ENCODE results near the gene RHOG.

Gene RHOG

DNA sequence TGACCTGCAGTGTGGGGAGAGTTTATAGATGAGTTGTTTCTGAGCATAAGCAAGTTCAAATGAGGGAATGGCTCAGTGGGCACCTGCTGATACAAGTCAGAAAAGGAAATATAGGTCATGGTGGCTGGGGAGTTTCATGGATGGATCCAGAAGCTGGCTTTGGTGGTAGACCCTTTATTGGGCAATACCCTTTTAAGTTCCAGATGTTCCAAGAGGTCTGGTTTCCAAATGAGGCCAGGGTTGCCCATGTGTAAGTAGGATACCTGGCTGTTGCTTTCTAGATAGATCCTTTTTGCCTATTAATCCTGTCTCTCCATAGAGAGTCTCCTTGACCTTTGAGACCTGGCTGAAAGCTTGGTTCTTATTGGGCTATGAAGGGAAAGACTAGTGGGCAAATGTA is 16.9 kb upstream of the RHOG start:
- no peak for DNase-seq

DNA sequence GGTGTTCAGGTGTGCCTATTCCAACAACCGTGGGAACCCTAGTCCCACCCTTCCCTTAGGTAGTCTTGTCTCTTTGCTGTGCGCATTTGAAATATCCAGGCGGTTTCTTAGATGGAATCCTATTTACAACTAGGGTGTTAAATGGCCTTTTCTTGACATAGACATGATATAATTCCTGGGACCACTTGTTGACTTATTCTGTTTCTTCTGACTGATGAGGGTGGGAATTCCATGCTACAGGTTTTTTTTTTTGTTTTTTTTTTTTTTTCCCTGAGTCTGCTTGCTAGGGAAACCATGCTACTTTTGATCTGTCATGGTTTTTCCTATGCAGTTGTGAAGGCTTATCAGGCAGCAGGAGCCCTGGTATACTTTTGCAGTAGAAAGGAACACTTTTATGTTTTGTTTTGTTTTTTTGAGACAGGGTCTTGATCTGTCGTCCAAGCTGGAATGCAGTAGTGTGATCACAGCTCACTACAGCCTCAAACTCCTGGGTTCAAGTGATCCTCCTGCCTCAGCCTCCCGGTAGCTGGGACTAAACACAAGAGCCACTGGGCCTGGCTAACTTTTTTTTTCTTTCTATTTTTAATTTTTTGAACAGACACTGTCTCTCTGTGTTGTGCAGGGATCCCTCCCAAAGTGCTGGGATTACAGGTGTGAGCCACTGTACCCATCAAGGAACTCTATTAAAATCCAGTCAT is 16.2 kb upstream of the RHOG start:
- no peak for DNase-seq

DNA sequence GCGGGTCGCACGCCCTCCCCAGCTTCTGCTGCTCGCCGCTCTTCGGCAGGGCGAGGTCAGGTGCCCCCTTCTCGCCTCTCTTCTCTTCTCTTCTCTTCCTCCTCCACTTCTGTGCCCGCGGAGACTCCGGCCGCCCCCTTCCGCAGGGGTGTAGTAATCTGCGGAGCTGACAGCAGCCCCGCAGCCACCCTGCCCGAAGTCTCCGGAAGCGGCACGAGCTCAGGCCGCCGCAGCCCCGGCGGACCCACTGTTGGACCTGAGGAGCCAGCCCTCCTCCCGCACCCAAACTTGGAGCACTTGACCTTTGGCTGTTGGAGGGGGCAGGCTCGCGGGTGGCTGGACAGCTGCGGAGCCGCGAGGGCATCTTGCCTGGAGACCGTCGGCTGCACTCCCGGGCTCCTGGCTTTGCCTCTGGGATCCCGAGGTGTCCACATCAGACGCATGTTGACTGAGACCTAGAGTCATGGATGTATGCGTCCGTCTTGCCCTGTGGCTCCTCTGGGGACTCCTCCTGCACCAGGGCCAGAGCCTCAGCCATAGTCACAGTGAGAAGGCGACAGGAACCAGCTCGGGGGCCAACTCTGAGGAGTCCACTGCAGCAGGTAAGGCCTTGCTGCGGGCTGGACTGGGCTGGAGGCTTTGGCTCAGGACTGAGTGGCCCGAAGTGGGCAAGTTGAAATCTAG is 15.2 kb upstream of the RHOG start:
- DNase-seq = peak; percentile 54

DNA sequence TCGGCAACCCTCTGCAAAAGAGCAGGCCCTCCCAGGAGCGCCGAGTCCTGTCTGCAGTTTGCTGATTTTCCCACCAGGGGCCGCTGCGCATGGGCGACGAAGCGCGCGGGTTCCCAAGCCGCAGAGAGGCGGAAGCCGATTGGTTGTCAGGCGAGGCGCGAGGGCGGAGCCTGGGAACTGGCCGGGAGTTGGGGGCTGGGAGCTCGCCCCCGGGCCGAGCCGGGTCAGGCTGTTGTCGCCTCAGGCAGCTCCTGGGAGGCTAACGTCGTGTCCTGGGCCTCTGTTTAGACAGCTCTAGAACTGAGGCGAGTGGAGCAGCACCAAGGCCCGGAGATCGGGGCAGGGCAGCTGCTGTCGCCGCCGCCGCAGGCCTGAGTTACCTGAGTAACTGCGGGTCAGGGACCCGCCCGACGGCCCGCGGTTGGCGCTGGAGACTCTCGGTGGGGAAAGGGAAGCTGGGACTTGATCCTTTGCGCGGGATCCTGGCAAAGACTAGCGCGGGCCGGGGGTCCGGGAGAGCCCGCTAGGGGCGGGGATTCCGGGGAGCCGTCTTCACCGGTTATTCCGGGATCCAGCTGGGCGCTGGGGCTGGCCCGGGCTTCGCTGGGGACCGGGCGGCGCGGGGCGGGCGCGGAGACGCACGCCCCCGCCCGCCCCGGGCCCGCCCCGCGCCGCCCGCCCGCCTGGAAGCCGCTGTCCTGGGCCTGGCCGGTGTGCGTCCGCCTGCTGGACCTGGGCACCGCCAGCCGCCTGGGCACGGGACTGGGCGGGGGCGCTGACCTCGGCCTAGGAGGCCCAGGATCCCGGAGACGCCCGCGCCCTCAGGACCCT is 14.4 kb upstream of the RHOG start, which contains the start of gene STIM1:
Gene STIM1 (plus strand): TSS at position 688 of the 831 bp plus-strand sequence. CDS start 607 bp downstream, outside the sequence.
- DNase-seq = peak; percentile 99

DNA sequence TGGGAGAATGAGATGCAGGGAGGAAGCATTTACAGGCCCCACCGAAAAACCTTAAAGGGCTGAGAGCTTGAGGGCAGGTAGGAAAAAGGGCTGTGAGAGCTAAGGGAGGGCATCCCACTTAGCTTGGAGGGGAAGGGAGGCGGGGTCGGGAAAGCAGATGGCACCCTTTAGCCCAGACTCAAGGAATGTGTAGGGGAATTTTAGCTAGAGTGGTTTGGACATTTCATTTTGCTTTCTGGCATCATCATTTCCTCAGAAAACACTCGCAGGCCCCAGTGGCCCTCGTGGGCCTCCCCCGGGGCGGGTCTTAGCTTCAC is 13.9 kb upstream of the RHOG start:
- no peak for DNase-seq

DNA sequence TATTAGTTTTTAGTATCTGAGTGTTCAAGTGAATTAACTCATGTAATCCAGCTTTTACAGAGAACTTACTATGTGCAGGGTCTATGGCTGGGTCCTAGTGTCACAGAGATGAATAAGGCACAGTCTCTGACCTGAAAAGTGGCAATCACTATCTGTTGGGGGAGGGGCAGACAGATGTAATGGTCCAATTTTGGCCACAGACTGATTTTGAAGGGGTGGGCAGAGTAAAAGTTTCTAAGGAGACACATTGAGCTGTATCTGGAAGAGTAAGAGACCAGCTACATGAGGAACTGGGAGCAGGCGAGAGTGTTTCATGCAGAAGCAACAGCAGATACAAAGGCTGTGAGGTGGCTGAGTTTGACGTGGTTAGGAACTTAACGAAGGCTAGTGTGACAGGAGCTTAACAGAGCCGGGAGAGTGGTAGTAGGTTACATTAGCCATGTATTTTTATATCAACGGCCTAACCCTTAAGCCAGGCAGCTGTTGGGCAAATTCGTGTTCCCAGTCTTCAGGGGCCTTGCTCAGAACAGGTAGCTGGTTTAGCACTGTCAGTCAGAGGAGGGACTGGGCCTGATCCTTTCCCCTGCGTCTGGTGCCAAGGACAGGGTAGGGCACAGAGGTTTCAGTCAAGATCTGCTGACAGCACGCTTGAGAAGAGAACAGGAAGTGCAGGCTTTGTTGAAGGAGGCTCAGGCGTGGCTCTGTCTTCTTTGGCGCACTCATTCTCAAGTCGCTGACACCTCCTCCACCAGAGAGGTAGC is 13.3 kb upstream of the RHOG start:
- peak; percentile 66 for DNase-seq

DNA sequence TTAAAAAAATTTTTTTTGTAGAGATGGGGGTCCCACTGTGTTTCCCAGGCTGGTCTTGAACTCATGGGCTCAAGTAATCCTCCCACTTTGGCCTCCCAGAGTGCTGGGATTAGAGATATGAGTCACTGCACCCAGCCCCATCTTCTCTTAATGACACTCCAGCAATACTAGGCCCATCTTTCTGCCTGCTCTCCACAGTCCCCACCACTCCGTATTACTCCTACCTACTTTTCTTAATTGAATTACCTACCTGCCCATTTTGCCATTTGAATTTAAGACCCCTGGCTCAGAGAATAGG is 12.7 kb upstream of the RHOG start:
- no peak for DNase-seq

DNA sequence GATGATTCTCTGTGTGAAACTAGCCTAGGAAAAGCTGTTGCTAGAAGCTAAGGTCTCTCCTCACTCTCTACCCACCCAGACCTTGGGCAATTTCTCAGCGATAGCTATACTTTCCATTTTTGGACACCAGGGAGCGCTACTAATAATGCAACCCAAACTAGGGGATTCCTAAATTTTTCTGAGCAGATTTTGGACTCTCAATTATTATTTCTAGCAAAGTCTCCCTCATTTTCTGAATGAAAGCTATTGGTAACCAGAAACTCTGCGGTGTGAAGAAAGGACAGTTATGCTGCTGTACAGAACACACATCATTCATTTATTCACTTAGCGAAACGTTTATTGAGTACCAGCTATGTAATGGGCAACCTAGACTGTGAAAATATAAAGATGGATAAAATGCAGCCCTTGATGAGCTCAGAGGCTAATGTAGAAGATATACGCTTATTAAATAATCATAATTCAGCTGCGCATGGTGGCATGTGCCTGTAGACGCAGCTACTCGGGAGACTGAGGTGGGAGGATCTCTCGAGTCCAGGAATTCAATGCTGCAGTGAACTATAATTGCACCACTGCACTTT is 8.6 kb upstream of the RHOG start:
- peak; percentile 47 for DNase-seq

DNA sequence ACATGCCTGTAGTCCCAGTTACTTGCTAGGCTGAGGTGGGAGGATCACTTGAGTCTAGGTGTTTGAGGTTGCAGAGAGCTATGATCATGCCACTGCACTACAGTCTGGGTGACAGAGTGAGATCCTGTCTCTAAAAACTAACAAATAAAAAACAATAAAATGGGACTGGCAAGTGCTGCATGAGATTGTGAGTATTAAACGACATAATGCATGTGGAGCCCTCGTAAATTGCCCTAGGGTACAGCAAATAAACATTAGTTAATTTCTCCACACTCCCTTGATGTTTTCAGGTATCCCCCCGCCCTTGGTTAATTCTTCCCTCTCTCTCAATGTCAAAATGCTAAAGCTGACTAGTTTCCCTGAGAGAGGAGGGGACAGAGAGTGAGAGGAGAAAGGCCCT is 4.9 kb upstream of the RHOG start:
- DNase-seq = no peak

DNA sequence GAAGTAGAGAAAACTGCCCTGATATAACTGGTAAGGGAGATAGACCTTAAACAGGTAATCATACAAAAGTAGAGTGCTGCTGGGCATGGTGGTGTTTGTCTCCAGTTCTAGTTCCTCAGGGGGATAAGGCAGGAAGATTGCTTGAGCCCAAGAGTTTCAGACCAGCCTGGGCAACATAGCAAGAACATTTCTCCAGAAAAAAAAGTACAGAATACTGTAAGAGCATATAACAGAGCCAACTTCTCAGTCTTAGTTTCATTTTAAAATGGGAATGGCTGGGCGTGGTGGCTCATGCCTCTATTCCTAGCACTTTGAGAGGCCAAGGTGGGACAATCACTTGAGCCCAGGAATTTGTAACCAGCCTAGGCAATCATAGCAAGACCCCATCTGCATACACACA is 4.5 kb upstream of the RHOG start:
- DNase-seq = no peak

DNA sequence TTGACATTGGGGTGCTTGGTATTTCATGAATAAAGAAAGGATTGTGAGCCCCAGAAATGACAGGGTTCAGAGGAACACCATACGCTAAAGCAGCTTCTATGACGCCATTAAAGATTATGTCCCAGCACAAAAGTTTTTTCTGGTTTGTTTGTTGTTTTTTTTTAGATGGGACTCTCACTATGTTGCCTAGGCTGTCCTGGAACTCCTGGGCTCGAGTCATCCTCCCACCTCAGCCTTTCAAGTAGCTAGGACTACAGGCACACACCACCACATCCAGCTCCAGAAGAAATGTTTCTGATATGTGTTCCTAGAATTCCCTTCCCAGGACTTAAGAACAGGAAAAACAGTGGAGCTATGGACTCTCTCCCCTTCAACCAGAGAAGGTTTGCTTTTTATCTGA is 2.6 kb upstream of the RHOG start:
- no peak for DNase-seq

DNA sequence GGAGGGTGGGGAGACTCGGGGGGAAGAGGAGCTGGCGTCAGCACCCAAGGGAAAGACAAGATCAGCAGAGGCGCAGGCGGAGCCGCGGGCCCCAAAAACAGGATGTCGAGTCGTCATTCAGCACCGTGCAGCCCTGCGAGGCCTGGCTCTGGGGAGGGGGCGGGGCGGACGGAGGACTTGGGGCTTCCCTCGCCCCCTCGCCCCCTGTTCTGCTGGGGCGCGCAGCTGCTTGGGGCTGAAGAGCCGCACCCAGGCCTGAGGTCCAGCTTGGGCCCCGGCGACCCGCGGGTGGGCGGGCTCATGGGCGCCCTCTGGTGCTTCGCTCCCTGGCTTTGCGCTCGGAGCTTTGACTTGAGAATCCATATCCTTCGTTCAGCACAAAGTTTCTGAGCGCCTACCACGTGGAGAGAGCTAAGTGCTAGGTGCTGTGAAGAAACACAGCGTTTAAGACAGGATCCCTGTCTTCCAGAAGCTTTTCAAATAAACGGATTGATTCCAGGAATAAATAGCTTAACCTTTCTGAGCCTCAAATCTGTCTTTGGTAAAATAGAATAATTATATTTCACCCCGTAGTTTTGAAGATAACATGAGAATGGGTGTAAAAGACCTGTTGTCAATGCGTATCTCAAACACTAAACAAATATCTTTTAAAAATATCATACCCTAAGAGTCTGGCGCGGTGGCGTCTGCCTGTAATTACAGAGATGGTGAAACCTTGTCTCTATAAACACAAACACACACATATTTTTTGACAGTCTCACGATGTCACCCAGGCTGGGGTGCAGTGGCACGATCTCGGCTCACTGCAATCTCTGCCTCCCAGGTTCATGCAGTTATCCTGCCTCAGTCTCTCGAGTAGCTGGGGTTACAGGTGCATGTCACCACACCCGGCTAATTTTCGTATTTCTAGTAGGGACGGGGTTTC is 929 bp upstream of the RHOG start:
- peak; percentile 96 for DNase-seq

DNA sequence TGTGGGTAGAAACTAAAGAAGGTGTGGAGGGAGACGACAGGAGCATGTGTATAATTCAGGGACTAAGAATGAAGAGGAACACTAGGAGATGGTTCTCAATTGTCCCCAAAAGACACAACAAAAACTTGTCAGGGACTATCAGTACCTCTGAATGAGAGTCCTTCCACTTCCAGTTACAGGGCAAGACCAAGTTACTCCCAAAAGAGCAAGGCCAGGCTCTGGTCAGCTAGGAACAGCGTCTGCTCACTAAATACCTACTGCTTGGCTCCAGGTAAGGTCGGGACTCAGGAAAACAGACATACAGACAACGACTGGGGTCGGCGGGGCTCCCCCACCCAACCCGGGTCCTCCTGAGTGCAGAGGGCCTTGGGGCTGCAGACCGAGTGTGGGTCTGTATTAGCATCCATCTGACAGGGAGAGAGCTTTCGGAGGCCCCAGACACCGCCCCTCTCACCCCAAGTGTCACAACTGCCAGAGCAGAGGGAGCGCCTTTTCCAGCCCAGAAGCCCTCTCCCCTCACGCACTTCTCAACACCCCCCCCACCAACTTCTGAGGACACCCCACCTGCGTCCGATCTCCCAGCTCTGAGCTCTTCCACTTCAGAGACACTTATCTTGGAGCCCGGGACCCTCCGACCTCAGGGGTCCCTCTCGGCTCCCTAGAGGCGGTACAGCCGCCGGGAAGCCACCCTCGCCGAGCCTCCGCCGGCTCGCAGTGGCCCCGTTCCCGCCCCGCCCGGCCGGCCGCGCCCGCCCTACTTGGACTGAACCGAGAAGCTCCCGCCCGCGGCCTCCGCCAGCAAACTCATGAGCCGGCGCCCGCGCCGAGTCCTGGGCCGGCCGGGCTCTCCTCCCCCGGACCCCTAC is 522 bp downstream of the RHOG start:
- peak; percentile 55 for DNase-seq

DNA sequence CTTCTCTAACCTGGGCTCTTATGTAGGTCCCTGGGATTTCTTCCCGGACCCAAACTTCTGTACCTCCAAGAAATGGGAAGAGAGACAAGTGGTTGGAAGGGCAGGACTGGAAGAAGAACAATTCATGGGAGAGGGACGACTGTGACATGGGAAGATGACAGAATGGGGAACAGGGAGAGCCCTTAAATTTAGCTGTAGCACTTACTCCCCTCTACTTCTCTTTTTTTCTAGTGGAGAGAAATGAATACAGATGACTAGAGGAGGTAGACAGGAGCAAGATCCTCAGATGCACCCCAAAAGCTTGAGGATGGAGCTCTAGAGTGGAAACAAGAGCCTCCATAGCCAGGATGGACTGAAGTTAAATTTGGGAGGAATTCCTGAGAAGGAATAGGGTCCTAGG is 2.3 kb downstream of the RHOG start:
- DNase-seq = no peak

DNA sequence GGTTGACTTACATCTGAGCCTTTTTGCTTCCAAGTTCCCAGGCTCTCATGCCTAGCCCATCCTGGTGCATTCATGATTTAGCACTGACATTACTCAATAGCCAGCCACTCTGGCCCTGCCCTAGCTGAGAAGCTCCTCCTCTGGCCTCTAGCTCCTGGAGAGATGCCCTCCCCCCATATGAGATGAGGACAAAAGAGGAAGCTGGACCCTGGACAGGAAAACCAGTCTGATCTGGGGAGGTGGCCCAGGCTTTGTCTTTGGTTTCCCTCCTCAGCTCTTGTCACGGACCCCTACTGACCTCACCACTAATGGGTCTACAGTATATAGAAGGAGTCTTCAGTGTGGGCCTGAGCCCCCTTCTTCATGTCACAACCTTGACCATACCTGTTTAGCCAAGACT is 3.0 kb downstream of the RHOG start:
- DNase-seq = no peak

DNA sequence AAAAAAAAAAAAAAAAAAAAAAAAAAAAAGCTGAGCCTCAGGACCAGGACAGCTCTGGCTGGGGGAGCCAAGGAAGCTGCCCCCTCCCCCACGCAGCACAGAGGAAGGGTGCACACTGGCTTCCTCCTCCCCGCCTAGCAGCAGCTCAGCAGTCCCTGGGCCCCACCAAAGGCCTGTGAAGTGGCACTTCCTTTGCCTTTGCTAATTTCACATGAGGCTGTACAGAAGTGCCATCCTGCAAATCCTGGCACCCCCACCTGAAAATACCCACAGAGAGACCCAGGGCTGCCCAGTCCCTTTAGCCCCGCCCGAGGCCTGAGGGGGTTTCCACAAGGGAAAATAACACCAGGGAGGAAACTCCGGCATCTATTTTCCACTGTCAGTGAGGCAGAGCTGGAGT is 3.9 kb downstream of the RHOG start:
- DNase-seq = peak; percentile 43

DNA sequence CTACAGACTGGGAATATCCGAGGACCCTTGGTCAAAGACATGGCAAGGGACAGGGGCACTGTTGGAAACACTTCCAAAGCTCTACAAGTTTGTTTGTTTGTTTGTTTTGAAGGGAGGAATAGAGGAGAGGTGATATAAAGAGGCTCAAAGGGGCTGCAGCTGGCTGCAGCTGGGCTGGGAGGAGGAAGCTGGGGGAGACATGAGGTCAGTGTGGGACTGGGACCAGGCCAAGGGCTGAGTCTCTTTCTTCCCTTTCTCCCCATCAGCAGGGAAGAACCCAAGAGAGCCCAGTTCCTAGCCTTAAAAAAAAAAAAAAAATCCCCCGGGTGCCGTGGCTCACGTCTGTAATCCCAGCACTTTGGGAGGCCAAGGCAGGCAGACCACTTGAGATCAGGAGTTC is 5.0 kb downstream of the RHOG start:
- no peak for DNase-seq

DNA sequence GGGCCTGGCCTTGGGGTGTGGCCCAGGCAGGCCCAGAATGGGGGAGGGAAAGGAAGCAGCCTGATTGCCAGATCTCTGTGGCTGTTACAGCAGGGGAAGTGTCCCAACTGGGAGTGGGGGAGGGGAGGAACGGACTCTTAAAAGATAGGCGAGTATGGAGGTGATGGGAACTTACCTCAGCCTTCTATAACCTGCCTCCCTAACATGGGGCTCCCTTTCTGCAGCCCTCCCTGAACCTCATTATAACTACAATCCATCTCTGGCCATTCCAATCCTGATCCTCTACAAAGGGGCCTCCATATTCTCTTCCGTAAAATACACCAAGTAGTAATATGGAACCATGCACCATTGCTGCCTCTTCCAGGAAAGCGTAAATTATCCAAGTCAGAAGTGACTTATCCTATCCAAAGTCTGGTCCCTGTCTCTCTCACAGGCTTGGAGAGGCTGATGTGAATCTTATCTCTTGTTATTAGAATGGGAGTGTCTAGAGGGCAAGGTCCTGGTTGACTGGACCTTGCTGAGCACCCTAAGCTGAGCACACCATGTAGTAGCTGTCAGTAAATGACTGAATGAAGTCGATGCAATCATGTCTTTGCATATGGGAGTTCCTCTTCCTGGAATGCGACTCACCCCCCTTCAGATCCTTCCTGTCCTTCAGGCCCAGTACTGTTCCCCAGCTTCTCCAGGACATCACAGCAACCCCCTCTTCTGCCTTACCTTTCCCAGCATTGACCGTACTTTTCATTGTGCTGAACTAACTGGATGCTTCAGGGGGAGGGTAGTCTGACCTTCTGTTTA is 5.9 kb downstream of the RHOG start:
- DNase-seq = no peak

DNA sequence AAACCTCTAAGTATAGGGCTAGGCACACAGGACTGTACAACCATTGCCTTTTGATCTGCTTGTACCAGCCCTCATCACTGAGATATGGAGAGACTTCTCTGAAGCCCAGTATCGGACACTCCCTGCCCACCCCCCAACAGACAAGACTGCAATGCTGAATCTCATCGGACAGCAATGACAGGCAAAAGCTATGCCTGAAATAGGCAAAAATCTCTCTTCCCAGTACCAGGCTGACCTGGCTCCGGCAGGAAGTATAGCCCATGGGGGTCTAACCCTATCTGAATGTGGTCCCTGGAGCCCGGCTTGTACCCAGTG is 6.5 kb downstream of the RHOG start:
- no peak for DNase-seq

DNA sequence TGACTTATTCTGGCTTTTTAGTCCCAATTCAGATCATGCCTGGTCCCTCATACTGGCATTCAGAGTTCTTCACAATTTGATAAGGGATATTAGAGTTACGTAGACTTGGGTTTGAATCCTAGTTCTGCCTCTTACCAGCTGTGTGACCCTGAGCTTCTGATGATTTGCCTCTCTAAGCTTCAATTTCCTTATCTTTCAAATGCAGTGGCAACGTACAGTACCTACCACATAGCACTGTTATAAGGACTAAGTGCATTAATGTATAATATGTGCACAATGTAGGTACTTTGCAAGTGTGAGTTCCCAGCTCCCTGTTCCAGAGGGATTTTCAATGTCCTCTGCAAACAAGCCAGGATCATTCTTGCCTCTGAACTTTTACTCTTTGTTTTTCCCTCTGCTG is 7.3 kb downstream of the RHOG start:
- DNase-seq = no peak

Data from activated naive CD4-positive, alpha-beta T cell treated with Interleukin-2 at 50 U/mL for 16 hours (primary cell).